ENCODE measurements around the gene DNM2.

Gene DNM2

GRCh38 chr19:10809651-10810285, 91.9 kb downstream of the DNM2 start:
- Histone ChIP-seq H3K9ac (ENCODE audit: low read length) (no peak overlapping the region), H3K27me3 (ENCODE audit: control insufficient read depth, insufficient read depth, low read length) (no peaks in the 10 kb centered on the region), H3K9me3 (ENCODE audit: control insufficient read depth, insufficient read depth, low read depth, low read length) (no peaks in the 10 kb centered on the region), H3K36me3 (ENCODE audit: control insufficient read depth, insufficient read depth, low read length) (peaks cover 63% of the 10 kb centered on the region), H3K4me3 (ENCODE audit: low read depth, low read length) (no peak overlapping the region), H3K4me1 (ENCODE audit: control insufficient read depth, insufficient read depth, low read length) (no peaks in the 10 kb centered on the region), H3K27ac (ENCODE audit: low read depth, low read length) (no peak overlapping the region)

GRCh38 chr19:10811391-10812111, 93.7 kb downstream of the DNM2 start:
- no peaks in the 10 kb centered on the region for H3K9me3 ChIP-seq (ENCODE audit: control insufficient read depth, insufficient read depth, low read depth, low read length)
- no peak overlapping the region for H3K4me3 ChIP-seq (ENCODE audit: low read depth, low read length)
- no peaks in the 10 kb centered on the region for H3K4me1 ChIP-seq (ENCODE audit: control insufficient read depth, insufficient read depth, low read length)
- H3K27ac ChIP-seq (ENCODE audit: low read depth, low read length), result peak overlapping the region; percentile 62; the same call in 1 of the 2 replicates
- no peak overlapping the region for H3K9ac ChIP-seq (ENCODE audit: low read length)
- no peaks in the 10 kb centered on the region for H3K27me3 ChIP-seq (ENCODE audit: control insufficient read depth, insufficient read depth, low read length)
- H3K36me3 ChIP-seq (ENCODE audit: control insufficient read depth, insufficient read depth, low read length), result peaks cover 62% of the 10 kb centered on the region

DNA sequence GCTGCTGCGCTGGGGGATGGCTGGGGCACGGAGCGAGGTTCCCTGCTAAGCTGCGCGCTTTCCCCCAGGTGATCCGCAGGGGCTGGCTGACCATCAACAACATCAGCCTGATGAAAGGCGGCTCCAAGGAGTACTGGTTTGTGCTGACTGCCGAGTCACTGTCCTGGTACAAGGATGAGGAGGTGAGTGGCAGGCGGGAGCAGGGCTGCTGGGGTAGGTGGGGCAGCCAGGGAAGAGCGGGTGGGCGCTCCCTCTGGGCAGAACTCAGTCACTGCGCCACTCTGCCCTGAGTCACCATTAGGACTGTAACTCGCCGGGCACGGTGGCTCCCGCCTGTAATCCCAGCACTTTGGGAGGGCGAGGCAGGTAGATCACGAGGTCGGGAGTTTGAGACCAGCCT, 94.3 kb downstream of the DNM2 start:
- Histone ChIP-seq H3K27ac (ENCODE audit: low read depth, low read length) (peak overlapping the region; percentile 62; the same call in 1 of the 2 replicates), H3K9me3 (ENCODE audit: control insufficient read depth, insufficient read depth, low read depth, low read length) (no peaks in the 10 kb centered on the region), H3K36me3 (ENCODE audit: control insufficient read depth, insufficient read depth, low read length) (peaks cover 65% of the 10 kb centered on the region)

DNA sequence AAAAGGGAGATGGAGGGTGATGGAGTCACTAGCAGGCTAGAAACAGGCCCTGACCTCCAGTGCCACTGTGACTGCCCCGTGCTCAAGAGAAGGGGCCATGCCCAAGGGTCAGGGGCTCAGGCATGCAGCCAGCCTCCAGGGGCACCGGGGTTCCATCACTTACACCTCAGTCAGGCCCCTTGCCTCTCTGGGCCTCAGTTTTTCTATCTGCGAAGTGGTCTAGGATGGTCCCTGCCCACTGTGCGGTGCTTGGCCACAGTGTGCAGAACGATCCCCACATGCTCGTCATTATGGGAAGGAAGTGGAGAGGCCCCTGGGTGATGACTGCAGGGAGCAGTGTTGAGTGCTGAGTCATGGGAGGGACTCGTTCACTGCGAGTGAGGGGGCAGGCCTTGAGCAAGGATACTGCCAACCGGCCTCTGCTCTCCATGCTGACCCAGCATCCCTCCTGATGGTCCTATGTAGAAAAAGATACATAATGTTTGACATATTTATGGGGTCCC, 95.1 kb downstream of the DNM2 start:
- H3K4me1 ChIP-seq (ENCODE audit: control insufficient read depth, insufficient read depth, low read length), result no peaks in the 10 kb centered on the region
- no peak overlapping the region for H3K4me3 ChIP-seq (ENCODE audit: low read depth, low read length)
- peaks cover 68% of the 10 kb centered on the region for H3K36me3 ChIP-seq (ENCODE audit: control insufficient read depth, insufficient read depth, low read length)
- no peaks in the 10 kb centered on the region for H3K9me3 ChIP-seq (ENCODE audit: control insufficient read depth, insufficient read depth, low read depth, low read length)
- no peaks in the 10 kb centered on the region for H3K27me3 ChIP-seq (ENCODE audit: control insufficient read depth, insufficient read depth, low read length)
- H3K9ac ChIP-seq (ENCODE audit: low read length), result peak overlapping the region; percentile 15
- no peak overlapping the region for H3K27ac ChIP-seq (ENCODE audit: low read depth, low read length)

More for the DNA sequence above, 94.3 kb downstream of the DNM2 start:
- Histone ChIP-seq H3K4me3 (ENCODE audit: low read depth, low read length) (no peak overlapping the region), H3K4me1 (ENCODE audit: control insufficient read depth, insufficient read depth, low read length) (no peaks in the 10 kb centered on the region), H3K9ac (ENCODE audit: low read length) (no peak overlapping the region), H3K27me3 (ENCODE audit: control insufficient read depth, insufficient read depth, low read length) (no peaks in the 10 kb centered on the region)

DNA sequence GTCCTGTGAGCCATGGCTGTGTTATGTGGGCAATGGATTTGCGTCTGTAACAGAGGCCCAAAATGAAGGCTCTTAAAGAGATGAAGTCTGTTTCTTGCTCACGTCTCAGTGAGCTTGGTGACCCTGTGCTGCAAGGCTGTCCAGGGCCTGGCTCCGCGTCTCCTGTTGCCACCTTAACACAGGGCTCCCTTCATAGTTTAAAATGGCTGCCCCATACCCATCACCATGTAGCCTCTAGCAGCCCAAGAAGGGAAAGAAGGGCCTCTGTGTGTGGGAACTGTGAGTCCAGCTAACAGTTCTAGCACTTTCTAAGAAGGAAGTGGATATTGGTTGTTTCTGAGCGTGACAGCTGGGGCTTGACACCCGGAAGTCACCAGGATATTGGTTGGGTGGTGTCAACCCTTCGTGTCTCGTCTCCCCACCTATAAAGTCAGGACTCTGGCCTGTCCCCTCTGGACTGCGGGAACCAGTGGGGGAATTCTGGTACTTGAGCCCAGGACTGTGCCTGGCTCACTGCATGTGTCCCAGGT, 97.2 kb downstream of the DNM2 start:
- no peak overlapping the region for H3K4me3 ChIP-seq (ENCODE audit: low read depth, low read length)
- no peaks in the 10 kb centered on the region for H3K4me1 ChIP-seq (ENCODE audit: control insufficient read depth, insufficient read depth, low read length)
- H3K9me3 ChIP-seq (ENCODE audit: control insufficient read depth, insufficient read depth, low read depth, low read length), result no peaks in the 10 kb centered on the region
- peaks cover 60% of the 10 kb centered on the region for H3K36me3 ChIP-seq (ENCODE audit: control insufficient read depth, insufficient read depth, low read length)
- H3K27ac ChIP-seq (ENCODE audit: low read depth, low read length), result no peak overlapping the region
- no peaks in the 10 kb centered on the region for H3K27me3 ChIP-seq (ENCODE audit: control insufficient read depth, insufficient read depth, low read length)
- no peak overlapping the region for H3K9ac ChIP-seq (ENCODE audit: low read length)

- Histone ChIP-seq H3K4me1 (ENCODE audit: control insufficient read depth, insufficient read depth, low read length) (no peaks in the 10 kb centered on the region), H3K4me3 (ENCODE audit: low read depth, low read length) (no peak overlapping the region), H3K9me3 (ENCODE audit: control insufficient read depth, insufficient read depth, low read depth, low read length) (no peaks in the 10 kb centered on the region), H3K9ac (ENCODE audit: low read length) (no peak overlapping the region), H3K36me3 (ENCODE audit: control insufficient read depth, insufficient read depth, low read length) (peaks cover 63% of the 10 kb centered on the region), H3K27ac (ENCODE audit: low read depth, low read length) (no peak overlapping the region), H3K27me3 (ENCODE audit: control insufficient read depth, insufficient read depth, low read length) (no peaks in the 10 kb centered on the region)
Observed at GRCh38 chr19:10815969-10816644, 98.2 kb downstream of the DNM2 start.

- H3K27me3 ChIP-seq (ENCODE audit: control insufficient read depth, insufficient read depth, low read length), result no peaks in the 10 kb centered on the region
- no peak overlapping the region for H3K9ac ChIP-seq (ENCODE audit: low read length)
- peaks cover 62% of the 10 kb centered on the region for H3K36me3 ChIP-seq (ENCODE audit: control insufficient read depth, insufficient read depth, low read length)
- no peaks in the 10 kb centered on the region for H3K9me3 ChIP-seq (ENCODE audit: control insufficient read depth, insufficient read depth, low read depth, low read length)
- no peak overlapping the region for H3K4me3 ChIP-seq (ENCODE audit: low read depth, low read length)
- no peak overlapping the region for H3K27ac ChIP-seq (ENCODE audit: low read depth, low read length)
- no peaks in the 10 kb centered on the region for H3K4me1 ChIP-seq (ENCODE audit: control insufficient read depth, insufficient read depth, low read length)
Observed at GRCh38 chr19:10816691-10817090, 98.8 kb downstream of the DNM2 start.

DNA sequence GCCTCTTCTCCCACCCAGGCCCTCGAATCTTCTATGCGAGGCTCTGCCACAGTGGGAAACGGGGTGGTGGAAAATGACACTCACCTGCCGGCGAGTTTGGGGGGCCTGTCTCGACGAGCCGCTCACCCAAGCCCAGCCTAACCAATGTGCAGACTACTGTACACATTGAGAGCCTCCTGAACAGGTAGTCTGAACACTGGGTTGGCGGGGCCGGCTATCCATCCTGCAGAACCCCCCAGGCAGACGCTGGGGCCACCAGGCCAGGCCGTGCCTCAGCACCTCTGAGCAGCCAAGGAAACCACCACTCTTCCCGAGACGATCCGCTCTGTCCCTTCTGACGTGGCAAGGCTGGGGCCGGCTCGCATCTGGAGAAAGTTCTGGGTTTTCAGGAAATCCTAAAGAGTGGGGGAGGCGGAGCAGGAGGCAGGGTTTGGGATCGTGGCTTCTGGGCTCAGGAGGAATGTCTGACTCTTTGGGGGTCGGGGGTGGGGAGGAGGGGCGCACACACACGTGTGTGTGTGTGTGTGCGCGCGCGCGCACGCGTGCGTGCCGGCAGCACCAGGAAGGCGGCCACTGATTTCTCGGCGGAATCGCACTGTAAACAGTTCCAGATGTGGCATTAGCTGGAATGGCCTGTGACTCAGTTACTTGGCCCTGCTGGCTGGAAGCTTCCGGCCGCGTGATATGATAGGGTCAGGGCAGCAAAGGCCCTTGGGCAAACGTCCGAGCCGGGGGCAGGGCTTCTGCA, 99.6 kb downstream of the DNM2 start:
- H3K4me3 ChIP-seq (ENCODE audit: low read depth, low read length), result no peak overlapping the region
- no peaks in the 10 kb centered on the region for H3K4me1 ChIP-seq (ENCODE audit: control insufficient read depth, insufficient read depth, low read length)
- peaks cover 59% of the 10 kb centered on the region for H3K36me3 ChIP-seq (ENCODE audit: control insufficient read depth, insufficient read depth, low read length)
- no peak overlapping the region for H3K9ac ChIP-seq (ENCODE audit: low read length)
- no peak overlapping the region for H3K27ac ChIP-seq (ENCODE audit: low read depth, low read length)
- H3K27me3 ChIP-seq (ENCODE audit: control insufficient read depth, insufficient read depth, low read length), result no peaks in the 10 kb centered on the region
- no peaks in the 10 kb centered on the region for H3K9me3 ChIP-seq (ENCODE audit: control insufficient read depth, insufficient read depth, low read depth, low read length)

GRCh38 chr19:10818301-10819123, 100.6 kb downstream of the DNM2 start:
- Histone ChIP-seq H3K27ac (ENCODE audit: low read depth, low read length) (no peak overlapping the region), H3K9me3 (ENCODE audit: control insufficient read depth, insufficient read depth, low read depth, low read length) (no peaks in the 10 kb centered on the region), H3K36me3 (ENCODE audit: control insufficient read depth, insufficient read depth, low read length) (peaks cover 53% of the 10 kb centered on the region), H3K4me3 (ENCODE audit: low read depth, low read length) (no peak overlapping the region), H3K9ac (ENCODE audit: low read length) (no peak overlapping the region), H3K4me1 (ENCODE audit: control insufficient read depth, insufficient read depth, low read length) (no peaks in the 10 kb centered on the region), H3K27me3 (ENCODE audit: control insufficient read depth, insufficient read depth, low read length) (no peaks in the 10 kb centered on the region)
